GM19397 (cell line): ENCODE data around the gene MYNN.

Experiments
- ATAC-seq: cut with Tn5 transposase; IDR thresholded peaks from one replicate; pipeline ENCODE4 v1.9.1; 2021; ENCODE audit warnings: mild to moderate bottlenecking, moderate library complexity; ENCODE audit not compliant: unreplicated experiment

MYNN gene

DNA sequence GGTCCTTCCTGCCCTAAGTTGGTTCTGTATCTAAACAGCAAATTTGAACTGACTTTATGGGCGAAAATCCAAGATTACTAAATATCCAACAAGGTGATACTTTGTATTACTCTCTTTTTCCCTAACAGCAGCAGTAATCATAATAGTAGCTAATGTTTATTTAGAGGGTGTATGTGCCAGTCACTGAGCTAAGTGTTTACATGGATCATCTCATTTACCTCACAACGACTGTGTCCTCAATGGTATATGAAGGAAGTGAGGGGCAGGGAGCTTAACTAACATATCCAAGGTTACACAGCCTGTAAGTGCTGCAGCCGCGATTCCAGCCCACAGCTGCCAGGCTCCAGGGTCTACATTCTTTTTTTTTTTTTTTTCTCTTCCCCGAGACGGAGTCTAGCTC, 49.8 kb downstream of the MYNN start:
- no peak for ATAC-seq

DNA sequence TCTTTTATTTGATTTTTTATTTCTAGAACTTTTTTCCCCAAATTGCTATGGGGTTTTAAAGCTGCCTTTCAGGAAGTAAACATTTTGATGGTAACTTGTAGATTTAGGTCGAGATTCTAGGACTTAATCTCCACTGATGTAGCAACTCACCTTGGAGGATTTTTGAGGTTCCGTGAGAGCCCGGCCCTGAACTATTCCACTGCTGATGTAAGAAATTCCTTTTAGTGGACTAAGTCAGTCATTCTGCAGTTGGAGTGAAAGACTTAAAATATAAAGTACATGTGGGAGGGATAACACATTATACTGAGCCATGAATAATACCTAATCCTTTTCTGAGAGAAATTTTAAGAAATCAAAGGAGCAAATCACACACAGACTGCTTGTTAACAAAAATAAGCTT, 52.1 kb downstream of the MYNN start:
- ATAC-seq, result no peak

DNA sequence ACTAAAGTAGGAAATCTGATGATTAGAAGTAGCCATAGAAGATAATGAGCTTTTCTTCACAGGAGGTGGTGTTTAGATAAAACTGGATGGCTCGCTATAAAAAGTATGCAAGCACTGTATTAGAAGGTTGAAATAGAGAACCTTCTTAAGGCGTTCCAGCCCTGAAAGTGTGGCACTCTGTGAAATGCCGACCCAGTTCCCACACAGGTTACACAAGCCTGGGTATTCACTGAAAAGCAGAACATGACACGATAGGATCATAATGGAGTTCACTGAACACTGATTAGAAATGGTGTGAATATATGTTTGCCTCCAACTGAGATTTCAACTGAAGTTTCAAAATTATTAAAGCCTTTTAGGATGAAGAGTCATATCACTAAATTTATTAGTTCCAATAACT, 54.5 kb downstream of the MYNN start:
- ATAC-seq, result no peak

DNA sequence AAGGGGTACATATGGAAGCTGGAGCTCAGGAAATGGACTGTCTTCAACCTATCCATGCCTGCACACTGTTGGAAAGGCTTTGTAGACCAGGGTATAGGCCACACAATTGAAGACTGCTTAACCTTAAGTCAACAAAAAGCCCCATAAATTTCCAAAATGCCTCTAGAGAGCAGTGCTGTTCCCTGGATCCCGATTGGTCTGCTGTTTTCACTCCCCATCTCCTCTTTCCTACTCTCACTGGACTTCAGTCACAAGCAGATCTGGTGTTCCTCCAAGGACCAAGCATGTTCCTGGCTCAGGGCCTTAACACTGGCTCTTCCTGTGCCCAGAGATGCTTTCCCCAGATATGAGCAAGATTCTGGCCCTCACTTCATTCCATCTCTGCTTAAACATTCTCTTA, 62.3 kb downstream of the MYNN start:
- ATAC-seq, result no peak

DNA sequence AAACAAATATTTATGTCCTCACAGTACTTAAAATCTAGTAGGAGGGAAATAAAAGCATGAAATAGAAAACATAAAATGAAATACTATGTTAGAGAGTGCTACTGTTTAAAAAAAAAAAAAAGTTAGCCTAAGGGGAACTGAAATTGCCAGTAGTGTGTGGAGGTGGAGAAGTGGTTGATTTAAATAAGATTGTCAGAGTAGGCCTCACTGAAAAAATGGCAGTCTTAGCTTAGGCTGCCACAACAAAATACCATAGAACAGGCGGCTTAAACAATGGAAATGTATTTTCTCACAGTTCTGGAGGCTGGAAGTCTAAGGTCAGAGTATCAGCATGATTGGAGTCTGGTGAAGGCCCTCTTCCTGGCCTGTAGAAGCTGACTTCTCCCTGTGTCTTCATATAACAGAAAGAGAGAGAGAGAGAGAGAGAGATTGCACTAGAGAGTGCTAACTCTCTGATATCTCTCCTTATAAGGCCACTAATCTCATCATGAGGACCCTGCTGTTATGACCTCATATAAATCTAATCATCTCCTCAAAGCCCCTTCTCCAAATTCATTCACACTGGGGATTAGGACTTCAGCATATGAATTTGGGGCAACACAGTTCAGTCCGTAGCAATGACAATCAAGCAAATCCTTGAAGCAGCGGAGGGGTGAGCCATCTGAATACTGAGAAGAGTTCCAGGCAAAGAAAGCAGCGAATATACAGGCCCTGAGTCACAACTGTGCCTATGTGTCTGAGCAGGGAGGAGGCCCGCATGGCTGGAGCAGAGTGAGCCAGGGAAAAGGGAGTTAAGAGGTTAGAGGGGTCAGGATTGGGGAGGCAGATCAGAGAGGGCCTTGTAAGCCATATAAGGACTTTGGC, 63.1 kb downstream of the MYNN start:
- peak; percentile 84 for ATAC-seq

DNA sequence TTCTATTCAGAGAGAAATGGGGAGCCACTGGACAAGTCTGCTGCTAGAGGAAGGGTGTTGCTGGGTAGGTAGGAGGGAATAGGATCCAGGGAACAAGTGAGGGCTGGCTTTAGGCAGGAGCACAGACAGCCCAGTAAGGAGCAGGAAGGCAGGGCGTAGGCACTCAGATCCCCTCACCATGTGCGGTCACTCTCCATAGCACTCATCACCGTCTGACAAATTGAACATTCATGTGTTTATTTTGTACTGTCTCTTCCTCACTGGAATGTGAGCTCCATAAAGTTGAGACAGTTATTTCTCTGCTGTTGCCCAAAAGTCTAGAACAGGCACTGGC, 63.7 kb downstream of the MYNN start:
- no peak for ATAC-seq

DNA sequence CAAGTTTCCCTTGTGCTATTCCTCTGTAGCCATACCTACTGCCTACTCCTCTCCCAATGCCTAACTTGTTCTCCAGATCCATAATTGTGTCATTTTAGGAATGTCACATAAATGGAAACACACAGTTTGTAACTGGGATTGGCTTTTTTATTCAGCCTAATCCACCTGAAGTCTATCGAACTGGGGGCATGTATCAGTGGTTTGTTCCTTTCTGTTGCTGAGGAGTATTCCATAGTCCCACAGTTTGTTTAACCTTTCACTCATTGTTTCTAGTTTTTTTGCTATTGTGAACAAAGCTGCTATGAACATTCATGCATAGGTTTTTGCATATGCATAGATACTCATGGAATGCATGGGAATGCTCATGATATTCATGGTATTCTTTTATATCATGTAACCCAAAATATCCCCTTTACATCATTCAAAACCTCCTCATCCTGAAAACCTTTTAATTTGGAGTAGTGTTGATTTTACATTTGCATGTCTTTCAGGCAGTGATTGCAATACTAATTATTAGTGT, 65.4 kb downstream of the MYNN start:
- ATAC-seq, result no peak
